Memory B cell (primary cell): ENCODE measurements around the gene IQCC.

Source experiments
- ATAC-seq: fragments of 150-1000 bp; cut with Tn5 transposase; 2 replicates; pipeline ENCODE4 v1.10.0; 2021; ENCODE audit warnings: low read depth, mild to moderate bottlenecking, moderate library complexity
- DNase-seq, 2 donors: peaks; one replicate each; pipeline ENCODE4 v3.0.0; 2022; ENCODE audit warnings: low spot score in 2 of 2
- H3K27ac Mint-ChIP-seq: one replicate; pipeline ENCODE4 v1.8.0; 2022; ENCODE audit warnings: mild to moderate bottlenecking, moderate library complexity, mixed read lengths
- H3K27me3 Mint-ChIP-seq: one replicate; pipeline ENCODE4 v1.8.0; 2022; ENCODE audit warnings: mixed read lengths
- H3K36me3 Mint-ChIP-seq: one replicate; pipeline ENCODE4 v1.8.0; 2022; ENCODE audit warnings: mild to moderate bottlenecking, mixed read lengths
- H3K4me1 Mint-ChIP-seq: one replicate; pipeline ENCODE4 v1.8.0; 2022; ENCODE audit warnings: mixed read lengths
- H3K4me3 Mint-ChIP-seq: one replicate; pipeline ENCODE4 v1.8.0; 2022; ENCODE audit warnings: mild to moderate bottlenecking, moderate library complexity, mixed read lengths
- H3K9me3 Mint-ChIP-seq: one replicate; pipeline ENCODE4 v1.8.0; 2022; ENCODE audit warnings: mixed read lengths

IQCC gene

DNA sequence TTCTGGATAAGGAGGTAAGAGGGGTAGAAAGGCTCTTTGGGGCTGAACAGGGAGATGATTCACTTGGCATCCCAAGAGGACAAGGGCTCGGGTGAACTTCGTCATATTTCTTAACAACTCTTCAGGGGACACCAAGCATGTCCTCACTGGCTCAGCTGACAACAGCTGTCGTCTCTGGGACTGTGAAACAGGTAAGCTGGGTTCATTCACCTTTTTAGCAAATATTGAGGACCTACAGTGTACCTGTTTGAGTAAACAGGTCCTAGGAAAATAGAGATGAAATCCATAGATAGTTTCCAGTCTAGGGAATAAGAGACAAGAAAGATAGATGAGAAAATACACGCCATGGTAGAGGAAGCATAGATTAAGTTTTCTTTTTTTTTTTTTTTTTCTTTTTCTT, 18.8 kb downstream of the IQCC start:
- no peak for DNase-seq
- H3K27ac Mint-ChIP-seq, result peak overlapping the region; percentile 82
- peak overlapping the region; percentile 41 for H3K4me3 Mint-ChIP-seq
- peaks cover 20% of the 10 kb centered on the region for H3K4me1 Mint-ChIP-seq
- no peaks in the 10 kb centered on the region for H3K27me3 Mint-ChIP-seq
- no peaks in the 10 kb centered on the region for H3K9me3 Mint-ChIP-seq
- H3K36me3 Mint-ChIP-seq, result peaks cover 28% of the 10 kb centered on the region
- ATAC-seq, result no peak

DNA sequence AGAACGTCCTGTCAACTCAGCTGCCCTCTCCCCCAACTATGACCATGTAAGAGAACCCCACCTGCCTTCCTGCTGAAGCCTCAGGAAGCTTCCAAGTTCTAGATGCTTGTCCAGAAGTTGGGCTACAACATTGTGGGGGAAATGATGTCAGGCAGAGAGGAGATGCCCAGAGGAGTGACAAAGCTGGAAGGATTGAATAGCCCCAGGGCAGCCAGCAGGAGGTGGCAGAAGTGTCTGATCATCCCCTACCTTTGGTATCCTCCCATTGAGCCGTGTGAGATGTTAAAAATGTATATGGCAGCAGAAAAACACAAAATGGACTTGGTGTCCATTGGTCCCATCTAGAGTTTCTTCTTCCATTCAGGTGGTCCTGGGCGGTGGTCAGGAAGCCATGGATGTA, 23.3 kb downstream of the IQCC start:
- ATAC-seq (no peak), DNase-seq (no peak)
- Mint-ChIP-seq H3K4me1 (peaks cover 7% of the 10 kb centered on the region), H3K27me3 (no peaks in the 10 kb centered on the region), H3K27ac (no peak overlapping the region), H3K9me3 (no peaks in the 10 kb centered on the region), H3K36me3 (peaks cover 33% of the 10 kb centered on the region), H3K4me3 (no peak overlapping the region)

DNA sequence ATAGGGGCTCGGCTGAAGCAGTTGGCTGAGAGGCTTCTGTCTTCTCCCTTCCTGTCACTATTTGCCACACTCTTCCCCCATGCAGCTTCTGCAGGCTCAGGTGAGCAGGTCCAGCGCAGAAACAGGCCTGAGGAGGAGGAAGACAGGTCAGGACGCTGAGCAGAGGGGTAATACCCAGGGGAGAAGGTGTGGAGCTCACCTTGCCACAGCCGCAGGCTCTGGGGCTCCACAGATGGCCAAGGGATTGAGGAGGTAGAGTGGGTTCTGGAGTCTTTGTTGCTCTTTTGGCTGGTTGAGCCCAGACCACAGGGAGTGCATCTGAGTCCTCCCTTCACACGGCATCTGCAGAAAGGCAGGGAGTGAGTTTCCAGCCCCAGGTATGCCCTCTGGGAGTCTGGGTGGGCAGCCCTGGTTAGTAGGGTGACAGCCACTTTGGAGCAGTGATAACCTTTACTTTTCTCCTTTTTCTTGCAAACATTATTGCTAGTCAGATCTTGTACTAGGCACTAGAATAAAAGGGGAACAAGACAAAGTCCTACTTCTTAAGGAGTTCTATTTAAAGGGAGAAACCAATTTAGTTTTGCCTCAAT, 26.5 kb downstream of the IQCC start:
- Mint-ChIP-seq H3K27me3 (no peaks in the 10 kb centered on the region), H3K27ac (peak overlapping the region; percentile 19), H3K4me3 (no peak overlapping the region), H3K36me3 (peaks cover 25% of the 10 kb centered on the region), H3K9me3 (no peaks in the 10 kb centered on the region), H3K4me1 (peaks cover 4% of the 10 kb centered on the region)
- ATAC-seq (no peak), DNase-seq (no peak)

GRCh38 chr1:32232558-32233304, 27.3 kb downstream of the IQCC start:
- H3K27ac Mint-ChIP-seq, result peak overlapping the region; percentile 19
- no peak for DNase-seq
- H3K4me1 Mint-ChIP-seq, result peaks cover 4% of the 10 kb centered on the region
- H3K9me3 Mint-ChIP-seq, result no peaks in the 10 kb centered on the region
- no peaks in the 10 kb centered on the region for H3K27me3 Mint-ChIP-seq
- peaks cover 20% of the 10 kb centered on the region for H3K36me3 Mint-ChIP-seq
- ATAC-seq, result no peak
- no peak overlapping the region for H3K4me3 Mint-ChIP-seq

- ATAC-seq, result no peak
- H3K4me1 Mint-ChIP-seq, result peaks cover 4% of the 10 kb centered on the region
- H3K36me3 Mint-ChIP-seq, result peaks cover 7% of the 10 kb centered on the region
- H3K27ac Mint-ChIP-seq, result no peak overlapping the region
- H3K27me3 Mint-ChIP-seq, result no peaks in the 10 kb centered on the region
- H3K9me3 Mint-ChIP-seq, result no peaks in the 10 kb centered on the region
- H3K4me3 Mint-ChIP-seq, result no peak overlapping the region
- no peak for DNase-seq
These were observed 29.3 kb downstream of the IQCC start for GRCh38 chr1:32234792-32235191.

GRCh38 chr1:32239337-32239736, 33.9 kb downstream of the IQCC start:
- H3K36me3 Mint-ChIP-seq, result no peaks in the 10 kb centered on the region
- H3K27me3 Mint-ChIP-seq, result no peaks in the 10 kb centered on the region
- ATAC-seq (no peak), DNase-seq (no peak)
- peak overlapping the region; percentile 91 for H3K4me3 Mint-ChIP-seq
- H3K9me3 Mint-ChIP-seq, result no peaks in the 10 kb centered on the region
- H3K4me1 Mint-ChIP-seq, result peaks cover 12% of the 10 kb centered on the region
- no peak overlapping the region for H3K27ac Mint-ChIP-seq

- no peak for ATAC-seq
- H3K27ac Mint-ChIP-seq, result peak overlapping the region; percentile 70
- peaks cover 11% of the 10 kb centered on the region for H3K4me1 Mint-ChIP-seq
- DNase-seq, result no peak
- peak overlapping the region; percentile 91 for H3K4me3 Mint-ChIP-seq
- H3K36me3 Mint-ChIP-seq, result no peaks in the 10 kb centered on the region
- no peaks in the 10 kb centered on the region for H3K27me3 Mint-ChIP-seq
- no peaks in the 10 kb centered on the region for H3K9me3 Mint-ChIP-seq
These were observed 34.3 kb downstream of the IQCC start for GRCh38 chr1:32239790-32240139.

DNA sequence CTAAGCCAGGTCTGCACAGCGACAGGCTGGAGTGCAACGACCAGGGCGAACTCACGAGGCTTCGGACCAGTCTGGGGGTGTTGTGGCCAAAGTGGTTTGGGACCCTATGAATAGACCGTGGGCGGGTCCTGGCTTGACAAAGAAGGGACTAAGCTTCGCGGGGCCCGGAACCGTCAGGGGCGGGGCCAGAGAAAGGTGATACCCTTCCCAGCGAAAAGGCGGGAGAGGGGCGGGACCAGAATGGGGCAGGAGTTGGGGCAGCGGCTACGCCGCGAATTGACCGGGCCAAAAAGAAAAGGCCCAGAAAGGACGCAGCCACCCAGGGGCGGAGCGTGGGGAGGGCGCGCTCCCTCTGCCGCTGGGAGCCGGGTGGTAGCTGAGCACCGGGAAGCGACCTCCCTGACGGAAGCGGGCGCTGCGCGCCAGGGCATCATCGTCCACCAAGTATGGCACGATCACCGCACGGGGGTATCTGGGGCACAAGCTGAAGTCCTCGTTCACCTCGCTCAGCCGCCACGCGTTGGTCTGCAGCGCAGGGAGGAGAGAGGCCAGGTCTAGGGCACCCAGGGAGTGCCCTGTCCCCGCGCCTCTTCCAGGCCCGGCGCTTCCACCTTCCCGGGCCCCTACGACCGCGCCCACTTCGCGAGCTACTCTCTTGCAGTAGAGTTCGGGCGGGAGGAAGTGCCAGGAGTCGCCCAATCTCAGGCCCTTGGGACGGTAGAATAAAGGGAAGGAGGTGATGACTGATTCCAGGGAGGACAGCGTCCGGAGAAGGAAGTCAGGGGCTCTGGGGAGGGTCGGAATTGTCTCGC, 34.9 kb downstream of the IQCC start:
- H3K4me1 Mint-ChIP-seq, result peaks cover 11% of the 10 kb centered on the region
- DNase-seq (no peak), ATAC-seq (peak; percentile 78)
- H3K9me3 Mint-ChIP-seq, result no peaks in the 10 kb centered on the region
- H3K27ac Mint-ChIP-seq, result peak overlapping the region; percentile 70
- peak overlapping the region; percentile 91 for H3K4me3 Mint-ChIP-seq
- H3K36me3 Mint-ChIP-seq, result no peaks in the 10 kb centered on the region
- no peaks in the 10 kb centered on the region for H3K27me3 Mint-ChIP-seq

- Mint-ChIP-seq H3K4me1 (peaks cover 12% of the 10 kb centered on the region), H3K27ac (peak overlapping the region; percentile 70), H3K36me3 (no peaks in the 10 kb centered on the region), H3K9me3 (no peaks in the 10 kb centered on the region), H3K27me3 (no peaks in the 10 kb centered on the region), H3K4me3 (peak overlapping the region; percentile 91)
- ATAC-seq (peak; percentile 66), DNase-seq (peak in 1 of 2 donors; percentile 45)
These were observed 35.7 kb downstream of the IQCC start for GRCh38 chr1:32241001-32241763.

GRCh38 chr1:32242341-32242851, 36.9 kb downstream of the IQCC start:
- peak overlapping the region; percentile 21 for H3K4me3 Mint-ChIP-seq
- DNase-seq (no peak), ATAC-seq (no peak)
- no peaks in the 10 kb centered on the region for H3K27me3 Mint-ChIP-seq
- no peaks in the 10 kb centered on the region for H3K9me3 Mint-ChIP-seq
- H3K27ac Mint-ChIP-seq, result no peak overlapping the region
- H3K36me3 Mint-ChIP-seq, result no peaks in the 10 kb centered on the region
- H3K4me1 Mint-ChIP-seq, result peaks cover 23% of the 10 kb centered on the region

GRCh38 chr1:32246888-32247273, 41.4 kb downstream of the IQCC start, which contains the start of gene FAM167B:
Gene FAM167B (plus strand): TSS chr1:32247222. CDS start chr1:32247422, 200 bp downstream.
- peak within 1 kb of the TSS; percentile 69 for H3K4me3 Mint-ChIP-seq
- ATAC-seq (no peak), DNase-seq (no peak)
- no peaks in the 10 kb centered on the region for H3K27me3 Mint-ChIP-seq
- peaks cover 51% of the 10 kb centered on the region for H3K4me1 Mint-ChIP-seq
- no peaks in the 10 kb centered on the region for H3K9me3 Mint-ChIP-seq
- H3K27ac Mint-ChIP-seq, result peak within 1 kb of the TSS; percentile 97
- H3K36me3 Mint-ChIP-seq, result no peaks in the 10 kb centered on the region

GRCh38 chr1:32247452-32247851, 42.0 kb downstream of the IQCC start:
- no peaks in the 10 kb centered on the region for H3K36me3 Mint-ChIP-seq
- peak overlapping the region; percentile 37 for H3K4me3 Mint-ChIP-seq
- DNase-seq (no peak), ATAC-seq (no peak)
- H3K9me3 Mint-ChIP-seq, result no peaks in the 10 kb centered on the region
- H3K27ac Mint-ChIP-seq, result peak overlapping the region; percentile 97
- H3K4me1 Mint-ChIP-seq, result peaks cover 53% of the 10 kb centered on the region
- H3K27me3 Mint-ChIP-seq, result no peaks in the 10 kb centered on the region

DNA sequence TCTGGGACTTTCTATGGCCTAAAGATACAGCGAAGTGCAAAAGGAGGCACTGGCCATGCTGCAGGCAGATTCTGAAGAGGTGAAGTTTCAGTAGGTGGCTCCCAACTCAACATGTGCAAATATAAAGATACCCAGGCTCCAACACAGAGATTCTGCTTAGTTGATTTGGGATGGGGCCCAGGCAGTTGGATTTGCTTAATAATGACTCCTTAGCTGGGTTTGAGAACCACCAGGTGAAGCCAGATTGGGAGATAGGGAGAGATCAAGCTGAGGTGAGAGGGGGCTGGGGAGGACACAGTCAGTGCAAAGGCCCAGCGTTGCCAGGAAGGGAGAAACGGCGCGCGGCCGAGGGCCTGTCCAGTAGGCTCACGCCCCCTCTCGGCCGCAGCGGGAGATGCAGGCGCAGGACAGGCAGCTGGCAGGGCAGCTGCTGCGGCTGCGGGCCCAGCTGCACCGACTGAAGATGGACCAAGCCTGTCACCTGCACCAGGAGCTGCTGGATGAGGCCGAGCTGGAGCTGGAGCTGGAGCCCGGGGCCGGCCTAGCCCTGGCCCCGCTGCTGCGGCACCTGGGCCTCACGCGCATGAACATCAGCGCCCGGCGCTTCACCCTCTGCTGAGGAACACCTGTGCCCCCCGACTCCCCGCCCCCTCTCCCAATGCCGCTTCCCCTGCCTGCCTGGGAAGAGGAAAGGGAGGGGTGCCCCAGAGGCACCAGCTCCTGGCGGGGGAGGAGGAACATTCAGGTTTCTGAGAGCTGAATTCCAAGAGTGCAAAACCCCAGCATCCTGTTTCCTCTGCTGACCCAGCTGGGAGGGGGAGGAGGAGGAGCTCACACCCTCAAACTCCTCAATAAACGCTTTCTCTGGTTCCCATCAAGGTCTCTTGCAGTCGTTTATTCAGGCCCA, 42.8 kb downstream of the IQCC start:
- Mint-ChIP-seq H3K9me3 (no peaks in the 10 kb centered on the region), H3K4me3 (peak overlapping the region; percentile 69), H3K4me1 (peaks cover 54% of the 10 kb centered on the region), H3K36me3 (no peaks in the 10 kb centered on the region), H3K27ac (peak overlapping the region; percentile 97), H3K27me3 (no peaks in the 10 kb centered on the region)
- ATAC-seq (no peak), DNase-seq (peak; percentile 59 to 70)
